Cardiac fibroblast (primary cell): ENCODE results near the gene ADRA2C.

ENCODE experiments used
- DNase-seq, 2 donors: peaks; one replicate each; pipeline versions ENCODE4 v3.0.0 to v3.0.0-alpha.2; 2010; ENCODE audit warnings: low read depth in 2 of 2
- H3K4me3 ChIP-seq, 2 donors: replicated peaks in 1 of 2; 1 replicate in 1 of 2; 2 replicates in 1 of 2; pipeline ENCODE4 v1.5.1; 2011; ENCODE audit warnings: low read depth in 2 of 2, low read length in 2 of 2, mild to moderate bottlenecking in 2 of 2, moderate library complexity in 1 of 2
- TF ChIP-seq, protein P1 (sequence below): IDR thresholded peaks from one replicate; pipeline ENCODE4 v1.5.1; 2011; ENCODE audit warnings: low read depth, mild to moderate bottlenecking, low read length, inconsistent platforms

Gene ADRA2C

DNA sequence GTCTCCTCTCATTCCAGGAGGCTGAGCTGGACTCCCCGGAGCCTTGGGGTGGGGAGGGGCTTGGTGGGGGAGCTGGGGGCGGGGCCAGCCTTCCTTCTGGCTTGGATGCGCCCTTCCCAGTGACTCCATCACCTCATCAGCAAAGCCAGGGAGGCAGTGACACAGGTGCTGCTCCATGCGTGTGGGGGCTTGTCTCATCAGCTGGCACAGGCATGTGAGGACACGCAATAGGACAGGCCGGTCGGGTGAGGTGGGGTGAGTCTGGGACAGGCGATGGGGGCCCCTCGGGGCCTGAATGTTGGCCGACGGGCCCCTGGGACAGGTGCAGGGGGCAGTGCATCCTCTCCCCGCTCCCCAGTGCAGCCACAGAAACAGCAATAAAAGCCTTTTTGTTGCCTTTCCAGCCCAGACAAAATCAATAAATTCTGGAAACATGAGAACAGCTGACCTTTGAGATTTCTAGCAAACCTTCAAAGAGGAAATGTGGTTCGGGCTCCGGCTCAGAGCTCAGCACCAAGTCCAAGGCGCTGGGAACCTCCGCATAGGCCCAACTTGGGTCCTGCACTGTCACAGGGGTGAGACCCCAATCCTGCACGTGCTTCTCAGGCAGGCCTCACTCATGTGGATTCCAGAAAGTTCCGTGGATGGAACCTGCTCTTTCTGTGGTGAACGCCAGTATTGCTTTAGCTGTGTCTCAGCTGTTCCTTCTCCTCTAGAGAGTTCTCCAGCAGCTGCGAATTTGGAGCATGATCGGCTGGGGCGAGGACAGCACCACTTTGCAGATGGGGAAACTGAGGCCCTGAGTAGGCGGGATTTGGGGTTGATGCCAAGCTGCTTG, 18.5 kb downstream of the ADRA2C start:
- TF ChIP-seq, protein P1, sequence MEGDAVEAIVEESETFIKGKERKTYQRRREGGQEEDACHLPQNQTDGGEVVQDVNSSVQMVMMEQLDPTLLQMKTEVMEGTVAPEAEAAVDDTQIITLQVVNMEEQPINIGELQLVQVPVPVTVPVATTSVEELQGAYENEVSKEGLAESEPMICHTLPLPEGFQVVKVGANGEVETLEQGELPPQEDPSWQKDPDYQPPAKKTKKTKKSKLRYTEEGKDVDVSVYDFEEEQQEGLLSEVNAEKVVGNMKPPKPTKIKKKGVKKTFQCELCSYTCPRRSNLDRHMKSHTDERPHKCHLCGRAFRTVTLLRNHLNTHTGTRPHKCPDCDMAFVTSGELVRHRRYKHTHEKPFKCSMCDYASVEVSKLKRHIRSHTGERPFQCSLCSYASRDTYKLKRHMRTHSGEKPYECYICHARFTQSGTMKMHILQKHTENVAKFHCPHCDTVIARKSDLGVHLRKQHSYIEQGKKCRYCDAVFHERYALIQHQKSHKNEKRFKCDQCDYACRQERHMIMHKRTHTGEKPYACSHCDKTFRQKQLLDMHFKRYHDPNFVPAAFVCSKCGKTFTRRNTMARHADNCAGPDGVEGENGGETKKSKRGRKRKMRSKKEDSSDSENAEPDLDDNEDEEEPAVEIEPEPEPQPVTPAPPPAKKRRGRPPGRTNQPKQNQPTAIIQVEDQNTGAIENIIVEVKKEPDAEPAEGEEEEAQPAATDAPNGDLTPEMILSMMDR: no peak
- DNase-seq: no peak
- H3K4me3 ChIP-seq: no peak overlapping the region

GRCh38 chr4:3785292-3785565, 19.0 kb downstream of the ADRA2C start:
- TF ChIP-seq, protein P1: no peak
- no peak for DNase-seq
- no peak overlapping the region for H3K4me3 ChIP-seq

DNA sequence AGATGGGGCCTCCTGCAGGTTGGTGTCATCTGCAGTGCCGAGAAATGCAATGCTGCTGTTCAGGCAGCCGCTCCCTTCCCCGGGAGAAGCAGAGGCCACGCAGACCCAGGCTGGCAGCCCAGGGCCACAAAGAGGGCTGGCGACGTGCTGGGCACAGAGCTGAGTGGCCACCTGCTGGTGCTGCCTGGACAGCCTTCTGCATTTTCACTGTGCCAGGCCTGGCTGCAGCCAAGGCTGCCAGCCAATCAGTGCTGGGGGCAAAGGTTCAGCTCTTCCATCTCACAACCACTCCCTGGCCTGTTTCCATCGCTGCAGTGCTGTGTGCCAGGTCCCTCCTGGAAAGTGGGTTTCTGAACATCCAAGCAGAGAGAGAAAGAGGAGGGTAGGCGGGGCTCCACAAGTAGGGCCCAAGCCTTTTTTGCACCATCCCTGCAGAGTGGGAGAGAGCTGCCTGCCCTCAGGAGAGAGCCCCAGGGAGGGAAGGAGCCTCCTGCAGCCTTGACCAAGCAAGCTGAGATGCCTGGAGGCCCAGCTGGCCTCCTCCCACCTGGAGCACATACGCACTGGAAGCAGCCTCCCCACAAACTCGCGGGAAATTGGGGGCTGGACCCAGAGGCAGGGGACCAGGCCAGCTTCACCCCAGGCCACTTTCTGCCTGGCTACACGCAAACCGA, 20.1 kb downstream of the ADRA2C start:
- TF ChIP-seq, protein P1: no peak
- DNase-seq: no peak
- H3K4me3 ChIP-seq: no peak overlapping the region

DNA sequence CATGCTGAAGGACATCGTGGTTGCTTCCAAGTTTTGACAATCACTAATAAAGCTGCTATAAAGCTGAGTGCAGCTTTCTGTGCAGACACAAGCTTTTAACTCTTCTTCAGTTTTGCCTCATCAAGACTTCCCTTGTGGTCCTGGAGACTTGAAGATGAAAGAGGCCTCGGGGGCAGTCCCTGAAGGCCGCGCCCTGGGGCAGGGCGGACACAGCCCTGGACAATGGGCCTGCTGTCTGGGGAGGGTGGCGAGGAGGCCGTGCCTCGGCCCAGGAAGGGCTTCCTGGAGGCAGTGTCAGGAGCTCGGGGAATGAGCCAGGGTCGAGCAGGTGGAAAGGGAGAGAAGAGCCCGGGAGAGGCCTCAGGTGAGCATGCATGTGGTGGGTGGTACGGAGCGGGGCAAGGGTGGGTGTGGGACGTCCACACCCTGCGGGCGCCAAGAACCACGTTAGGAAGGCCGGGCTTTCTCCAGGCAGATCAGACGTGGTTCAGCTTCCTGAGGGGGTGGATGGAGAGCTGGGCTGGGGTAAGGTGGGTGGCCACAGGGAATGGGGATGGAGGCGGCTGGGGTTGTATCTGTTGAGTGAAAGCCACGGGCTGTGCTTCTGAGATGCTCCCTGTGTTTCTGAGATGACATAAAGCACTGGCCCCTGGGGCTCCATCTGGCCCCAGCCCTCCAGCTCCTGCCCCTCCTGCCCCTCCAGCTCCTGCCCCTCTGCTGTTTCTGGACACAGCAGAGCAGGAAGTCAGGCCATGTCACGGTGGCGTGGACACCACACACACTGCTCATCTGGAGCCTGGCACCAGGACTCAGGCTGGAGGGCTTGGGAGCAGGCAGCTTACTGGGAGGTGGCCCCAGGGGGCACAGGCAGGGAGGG, 21.5 kb downstream of the ADRA2C start:
- no peak overlapping the region for H3K4me3 ChIP-seq
- TF ChIP-seq, protein P1: no peak
- no peak for DNase-seq

- no peak for DNase-seq
- TF ChIP-seq, protein P1: no peak
- H3K4me3 ChIP-seq: no peak overlapping the region
These were observed 22.1 kb downstream of the ADRA2C start for GRCh38 chr4:3788366-3788660.

- no peak for DNase-seq
- H3K4me3 ChIP-seq: no peak overlapping the region
- TF ChIP-seq, protein P1: no peak
These were observed 23.4 kb downstream of the ADRA2C start for GRCh38 chr4:3789587-3789986.
